WTC11 (cell line): Measurements from ENCODE around the gene EHD4. TPM values are rescaled to one million over a fixed set of nuclear protein-coding genes. Genes with fewer than 3 reads are reported as not detected.

Source experiments
- ATAC-seq: fragments of 200-7000 bp; cut with Tn5 transposase; 2 replicates; pipeline ENCODE4 v1.10.0; 2021; ENCODE audit warnings: mild to moderate bottlenecking, moderate library complexity
- CTCF ChIA-PET: fragments of 300-600 bp; sonication (Branson Sonifier 250); formaldehyde crosslinking; loops from one replicate; lab custom pipeline; 2021; ENCODE audit warnings: antibody characterized with exemption; lab: Charles Lee
- POLR2A ChIA-PET: fragments of 350-600 bp; sonication (Branson Sonifier 250); formaldehyde crosslinking; loops from one replicate; lab custom pipeline; 2021; ENCODE audit warnings: antibody characterized with exemption; lab: Charles Lee
- DNase-seq: peaks from one replicate; pipeline ENCODE4 v3.0.0; 2021; ENCODE audit warnings: low spot score
- H3K27ac Mint-ChIP-seq: 2 replicates; pipeline ENCODE4 v1.8.0; 2021; ENCODE audit warnings: mixed read lengths
- H3K27me3 Mint-ChIP-seq: 2 replicates; pipeline ENCODE4 v1.8.0; 2021; ENCODE audit warnings: low read depth, mild to moderate bottlenecking, moderate library complexity, mixed read lengths
- H3K36me3 Mint-ChIP-seq: 2 replicates; pipeline ENCODE4 v1.8.0; 2021; ENCODE audit warnings: mixed read lengths
- H3K4me1 Mint-ChIP-seq: 2 replicates; pipeline ENCODE4 v1.8.0; 2022; ENCODE audit warnings: mixed read lengths
- H3K4me3 Mint-ChIP-seq: 2 replicates; pipeline ENCODE4 v1.8.0; 2021; ENCODE audit warnings: mild to moderate bottlenecking, moderate library complexity, mixed read lengths
- H3K9me3 Mint-ChIP-seq: 2 replicates; pipeline ENCODE4 v1.8.0; 2021; ENCODE audit warnings: mixed read lengths
- AFF4 ChIP-seq: sonication (generic); formaldehyde crosslinking; IDR thresholded peaks from 2 replicates; pipeline ENCODE4 v1.8.1; 2023; ENCODE audit warnings: mild to moderate bottlenecking, missing genetic modification reagents, borderline replicate concordance
- CBFB ChIP-seq: sonication (generic); formaldehyde crosslinking; IDR thresholded peaks from 2 replicates; pipeline ENCODE4 v1.8.1; 2022; ENCODE audit warnings: mild to moderate bottlenecking, low read depth, missing genetic modification reagents
- ELF4 ChIP-seq: sonication (generic); formaldehyde crosslinking; IDR thresholded peaks from 2 replicates; pipeline ENCODE4 v1.8.1; 2022; ENCODE audit warnings: low read depth, mild to moderate bottlenecking, moderate library complexity, missing genetic modification reagents
- GTF2I ChIP-seq: fragments of 250-450 bp; sonication (Bioruptor Pico); conservative IDR thresholded peaks from 2 replicates; pipeline ENCODE4 v1.4.0; 2021; ENCODE audit warnings: mild to moderate bottlenecking
- JAZF1 ChIP-seq: fragments of 250-450 bp; sonication (Bioruptor Pico); IDR thresholded peaks from 2 replicates; pipeline ENCODE4 v1.9.0; 2021; ENCODE audit warnings: moderate library complexity, mild to moderate bottlenecking, inconsistent platforms
- NFATC4 ChIP-seq: fragments of 250-450 bp; sonication (Bioruptor Pico); IDR thresholded peaks from 2 replicates; pipeline ENCODE4 v1.9.0; 2021; ENCODE audit warnings: mild to moderate bottlenecking
- NFE2L1 ChIP-seq: sonication (generic); formaldehyde crosslinking; IDR thresholded peaks from 2 replicates; pipeline ENCODE4 v1.8.1; 2023; ENCODE audit warnings: missing genetic modification reagents
- NR2C2 ChIP-seq: sonication (generic); formaldehyde crosslinking; IDR thresholded peaks from 2 replicates; pipeline ENCODE4 v1.8.0; 2022; ENCODE audit warnings: mild to moderate bottlenecking, missing genetic modification reagents
- PRRX2 ChIP-seq: fragments of 250-450 bp; sonication (Bioruptor Pico); IDR thresholded peaks from 2 replicates; pipeline ENCODE4 v1.8.0; 2021; ENCODE audit warnings: mild to moderate bottlenecking
- SMAD4 ChIP-seq: sonication (generic); formaldehyde crosslinking; IDR thresholded peaks from 2 replicates; pipeline ENCODE4 v1.8.0; 2022; ENCODE audit warnings: mild to moderate bottlenecking, missing genetic modification reagents
- SP1 ChIP-seq: sonication (generic); formaldehyde crosslinking; conservative IDR thresholded peaks from 2 replicates; pipeline ENCODE4 v1.8.1; 2022; ENCODE audit warnings: missing genetic modification reagents
- TP53 ChIP-seq: sonication (generic); formaldehyde crosslinking; IDR thresholded peaks from 2 replicates; pipeline ENCODE4 v1.8.1; 2023; ENCODE audit warnings: mild to moderate bottlenecking, missing genetic modification reagents
- ZNF219 ChIP-seq: sonication (generic); formaldehyde crosslinking; IDR thresholded peaks from 2 replicates; pipeline ENCODE4 v1.8.0; 2023; ENCODE audit warnings: missing genetic modification reagents, mild to moderate bottlenecking, borderline replicate concordance
- ZNF263 ChIP-seq: sonication (generic); formaldehyde crosslinking; IDR thresholded peaks from 2 replicates; pipeline ENCODE4 v1.8.1; 2022; ENCODE audit warnings: low read depth, mild to moderate bottlenecking, moderate library complexity, missing genetic modification reagents
- ZNF317 ChIP-seq: sonication (generic); formaldehyde crosslinking; IDR thresholded peaks from 2 replicates; pipeline ENCODE4 v1.8.1; 2023; ENCODE audit warnings: low read depth, mild to moderate bottlenecking, moderate library complexity, missing genetic modification reagents, borderline replicate concordance
- ZNF423 ChIP-seq: fragments of 250-450 bp; sonication (Bioruptor Pico); IDR thresholded peaks from 2 replicates; pipeline ENCODE4 v2.1.2; 2022; ENCODE audit warnings: mild to moderate bottlenecking, moderate library complexity
- ZNF425 ChIP-seq: fragments of 250-450 bp; sonication (Bioruptor Pico); conservative IDR thresholded peaks from 2 replicates; pipeline ENCODE4 v1.9.0; 2021; ENCODE audit warnings: mild to moderate bottlenecking
- ZNF671 ChIP-seq: fragments of 250-450 bp; sonication (Bioruptor Pico); IDR thresholded peaks from 2 replicates; pipeline ENCODE4 v1.8.0; 2021; ENCODE audit warnings: mild to moderate bottlenecking
- ZSCAN18 ChIP-seq: fragments of 250-450 bp; sonication (Bioruptor Pico); IDR thresholded peaks from 2 replicates; pipeline ENCODE4 v2.1.2; 2022; ENCODE audit warnings: mild to moderate bottlenecking, moderate library complexity
- total RNA-seq: library from RNA; stranded (reverse); gene quantifications from 3 replicates; pipeline ENCODE4 v1.2.3, GENCODE V29; 2021
- TF ChIP-seq, protein P1 (sequence below): fragments of 250-450 bp; sonication (Bioruptor Pico); IDR thresholded peaks from 2 replicates; pipeline ENCODE4 v1.8.0; 2021; ENCODE audit warnings: mild to moderate bottlenecking
- TF ChIP-seq, protein P2 (sequence below): sonication (generic); formaldehyde crosslinking; IDR thresholded peaks from 2 replicates; pipeline ENCODE4 v1.8.0; 2022; ENCODE audit warnings: mild to moderate bottlenecking, missing genetic modification reagents

EHD4 gene
- total RNA-seq, 1 experiment from 2014 or later = 23.9 TPM

GRCh38 chr15:41946970-41947369 is 25.4 kb downstream of the EHD4 start:
- peaks cover 13% of the 10 kb centered on the region for H3K36me3 Mint-ChIP-seq
- H3K4me3 Mint-ChIP-seq = no peak overlapping the region
- CTCF ChIA-PET = interaction anchor here (1.0 to 1.6 kb wide), 2 partner anchors 9 to 42 kb away, joined by 3 read pairs; no protein-coding TSS in a partner anchor
- ATAC-seq = no peak
- DNase-seq = no peak
- no peak overlapping the region for H3K27ac Mint-ChIP-seq
- no peaks in the 10 kb centered on the region for H3K9me3 Mint-ChIP-seq
- POLR2A ChIA-PET = interaction anchor here (0.5 kb wide), 1 partner anchor 1559 kb away, joined by 4 read pairs; no protein-coding TSS in a partner anchor
- no peak for TF ChIP-seq ELF4 (CRISPR knock-in tag)
- TF ChIP-seq, all 79 proteins: peak for 0
- no peaks in the 10 kb centered on the region for H3K27me3 Mint-ChIP-seq
- peaks cover 12% of the 10 kb centered on the region for H3K4me1 Mint-ChIP-seq

DNA sequence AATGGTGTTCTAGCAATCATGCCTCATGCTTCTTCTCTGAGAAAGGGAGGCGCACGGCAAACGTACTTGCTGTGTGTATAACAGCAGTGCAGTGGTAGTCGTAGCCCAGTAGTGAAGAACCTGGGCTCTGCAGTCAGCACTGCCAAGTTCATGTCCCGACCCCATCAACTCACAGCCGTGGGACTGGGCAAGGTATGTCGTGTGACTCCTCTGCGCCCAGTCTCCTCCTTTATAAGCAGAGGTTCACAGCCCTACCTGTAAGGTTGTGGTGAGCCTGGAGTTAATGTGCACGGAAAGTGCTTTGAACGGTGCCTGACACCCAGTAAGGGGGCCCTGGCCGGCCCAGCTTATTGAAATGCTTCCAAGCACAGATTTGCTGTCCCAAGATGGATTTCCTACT is 26.6 kb downstream of the EHD4 start:
- ATAC-seq = no peak
- Mint-ChIP-seq H3K9me3 (no peaks in the 10 kb centered on the region), H3K27me3 (no peaks in the 10 kb centered on the region), H3K4me1 (peaks cover 12% of the 10 kb centered on the region), H3K4me3 (no peak overlapping the region), H3K36me3 (peaks cover 15% of the 10 kb centered on the region), H3K27ac (peak overlapping the region; percentile 23; the same call in 1 of the 2 replicates)
- DNase-seq = no peak
- POLR2A ChIA-PET = no interaction called here
- TF ChIP-seq SMAD4 (CRISPR knock-in tag) = no peak
- TF ChIP-seq JAZF1 (CRISPR knock-in tag) = no peak
- no peak for TF ChIP-seq ZSCAN18 (CRISPR knock-in tag)
- TF ChIP-seq, protein P1, sequence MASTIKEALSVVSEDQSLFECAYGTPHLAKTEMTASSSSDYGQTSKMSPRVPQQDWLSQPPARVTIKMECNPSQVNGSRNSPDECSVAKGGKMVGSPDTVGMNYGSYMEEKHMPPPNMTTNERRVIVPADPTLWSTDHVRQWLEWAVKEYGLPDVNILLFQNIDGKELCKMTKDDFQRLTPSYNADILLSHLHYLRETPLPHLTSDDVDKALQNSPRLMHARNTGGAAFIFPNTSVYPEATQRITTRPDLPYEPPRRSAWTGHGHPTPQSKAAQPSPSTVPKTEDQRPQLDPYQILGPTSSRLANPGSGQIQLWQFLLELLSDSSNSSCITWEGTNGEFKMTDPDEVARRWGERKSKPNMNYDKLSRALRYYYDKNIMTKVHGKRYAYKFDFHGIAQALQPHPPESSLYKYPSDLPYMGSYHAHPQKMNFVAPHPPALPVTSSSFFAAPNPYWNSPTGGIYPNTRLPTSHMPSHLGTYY = no peak
- TF ChIP-seq, protein P2, sequence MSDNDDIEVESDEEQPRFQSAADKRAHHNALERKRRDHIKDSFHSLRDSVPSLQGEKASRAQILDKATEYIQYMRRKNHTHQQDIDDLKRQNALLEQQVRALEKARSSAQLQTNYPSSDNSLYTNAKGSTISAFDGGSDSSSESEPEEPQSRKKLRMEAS (CRISPR knock-in tag) = no peak
- no peak for TF ChIP-seq SP1 (CRISPR knock-in tag)
- TF ChIP-seq ZNF423 = no peak
- no peak for TF ChIP-seq TP53 (CRISPR knock-in tag)
- no peak for TF ChIP-seq ZNF263 (CRISPR knock-in tag)
- no peak for TF ChIP-seq ZNF317
- TF ChIP-seq ZNF671 = no peak
- no peak for TF ChIP-seq AFF4
- TF ChIP-seq, all 79 proteins: peak for 0
- CTCF ChIA-PET = interaction anchor here (1.3 kb wide), 1 partner anchor 44 kb away, joined by 3 read pairs; no protein-coding TSS in a partner anchor

- H3K27me3 Mint-ChIP-seq = no peaks in the 10 kb centered on the region
- H3K9me3 Mint-ChIP-seq = no peaks in the 10 kb centered on the region
- H3K27ac Mint-ChIP-seq = 0 out of 2 replicates have a peak overlapping the region, but pooled peaks have one; percentile 23
- POLR2A ChIA-PET = no interaction called here
- CTCF ChIA-PET = interaction anchor here (1.3 kb wide), 1 partner anchor 44 kb away, joined by 3 read pairs; no protein-coding TSS in a partner anchor
- ATAC-seq = no peak
- peaks cover 7% of the 10 kb centered on the region; the same call in 1 of the 2 replicates for H3K4me1 Mint-ChIP-seq
- H3K4me3 Mint-ChIP-seq = no peak overlapping the region
- H3K36me3 Mint-ChIP-seq = peaks cover 17% of the 10 kb centered on the region
- DNase-seq = no peak
- TF ChIP-seq CBFB (CRISPR knock-in tag) (no peak), NFE2L1 (CRISPR knock-in tag) (no peak), ELF4 (CRISPR knock-in tag) (no peak), NR2C2 (CRISPR knock-in tag) (no peak), NFATC4 (CRISPR knock-in tag) (no peak), ZNF219 (CRISPR knock-in tag) (no peak), GTF2I (CRISPR knock-in tag) (no peak), ZNF425 (no peak), PRRX2 (no peak)
These were observed 27.1 kb downstream of the EHD4 start for GRCh38 chr15:41945221-41945620.
